ENCODE data around the gene GNLY.

GNLY gene

DNA sequence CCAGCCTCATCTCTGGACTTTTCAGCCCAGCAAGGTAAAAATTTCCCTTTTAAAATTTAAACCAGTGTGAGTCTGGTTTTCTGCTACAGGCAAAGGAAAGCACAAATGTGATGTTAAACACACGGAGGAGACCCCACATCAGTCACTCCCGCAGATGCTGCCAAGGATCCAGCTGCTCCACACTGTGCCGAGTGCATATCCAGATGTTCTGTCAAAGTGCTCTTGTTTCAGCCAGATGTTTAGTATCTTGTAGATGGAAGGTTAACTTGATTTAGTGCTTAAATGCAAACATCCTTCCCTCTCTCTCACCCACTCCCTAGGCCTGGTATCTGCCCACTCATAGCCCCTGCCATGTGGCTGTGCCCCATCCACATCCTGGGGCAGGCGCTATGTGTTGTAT lies 43.8 kb downstream of the GNLY start:
- no peak overlapping the region for H3K4me3 ChIP-seq (ENCODE audit: insufficient read depth, low read length, poor library complexity, severe bottlenecking)
- H3K9me3 ChIP-seq (ENCODE audit: insufficient read depth, low read length) = no peaks in the 10 kb centered on the region
- no peak overlapping the region for H2AFZ ChIP-seq (ENCODE audit: low read depth, low read length, severe bottlenecking)
- H3K4me2 ChIP-seq (ENCODE audit: low read depth, low read length, poor library complexity, severe bottlenecking) = no peak overlapping the region
- no peak overlapping the region for H3K27ac ChIP-seq (ENCODE audit: low read depth, low read length)
- H3K79me2 ChIP-seq (ENCODE audit: insufficient read depth, low read length) = no peaks in the 10 kb centered on the region
- H3K27me3 ChIP-seq (ENCODE audit: low read length) = no peaks in the 10 kb centered on the region
- no peak overlapping the region for H3K9ac ChIP-seq (ENCODE audit: low read length)
- TF ChIP-seq EZH2phosphoT487 (conservative IDR thresholded peaks at IDR 0.05; ENCODE audit: low read length) = no peak
- TF ChIP-seq, protein P1, sequence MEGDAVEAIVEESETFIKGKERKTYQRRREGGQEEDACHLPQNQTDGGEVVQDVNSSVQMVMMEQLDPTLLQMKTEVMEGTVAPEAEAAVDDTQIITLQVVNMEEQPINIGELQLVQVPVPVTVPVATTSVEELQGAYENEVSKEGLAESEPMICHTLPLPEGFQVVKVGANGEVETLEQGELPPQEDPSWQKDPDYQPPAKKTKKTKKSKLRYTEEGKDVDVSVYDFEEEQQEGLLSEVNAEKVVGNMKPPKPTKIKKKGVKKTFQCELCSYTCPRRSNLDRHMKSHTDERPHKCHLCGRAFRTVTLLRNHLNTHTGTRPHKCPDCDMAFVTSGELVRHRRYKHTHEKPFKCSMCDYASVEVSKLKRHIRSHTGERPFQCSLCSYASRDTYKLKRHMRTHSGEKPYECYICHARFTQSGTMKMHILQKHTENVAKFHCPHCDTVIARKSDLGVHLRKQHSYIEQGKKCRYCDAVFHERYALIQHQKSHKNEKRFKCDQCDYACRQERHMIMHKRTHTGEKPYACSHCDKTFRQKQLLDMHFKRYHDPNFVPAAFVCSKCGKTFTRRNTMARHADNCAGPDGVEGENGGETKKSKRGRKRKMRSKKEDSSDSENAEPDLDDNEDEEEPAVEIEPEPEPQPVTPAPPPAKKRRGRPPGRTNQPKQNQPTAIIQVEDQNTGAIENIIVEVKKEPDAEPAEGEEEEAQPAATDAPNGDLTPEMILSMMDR (IDR thresholded peaks at IDR 0.05; ENCODE audit: insufficient read depth, low read length, poor library complexity, severe bottlenecking) = no peak
- no peaks in the 10 kb centered on the region for H3K9me2 ChIP-seq (replicated peaks; ENCODE audit: insufficient read depth, low read length)
- H4K20me1 ChIP-seq (ENCODE audit: low read depth, low read length) = no peaks in the 10 kb centered on the region
- no peaks in the 10 kb centered on the region for H3K36me3 ChIP-seq (ENCODE audit: low read length)
- no peaks in the 10 kb centered on the region for H3F3A ChIP-seq (ENCODE audit: insufficient read depth)

DNA sequence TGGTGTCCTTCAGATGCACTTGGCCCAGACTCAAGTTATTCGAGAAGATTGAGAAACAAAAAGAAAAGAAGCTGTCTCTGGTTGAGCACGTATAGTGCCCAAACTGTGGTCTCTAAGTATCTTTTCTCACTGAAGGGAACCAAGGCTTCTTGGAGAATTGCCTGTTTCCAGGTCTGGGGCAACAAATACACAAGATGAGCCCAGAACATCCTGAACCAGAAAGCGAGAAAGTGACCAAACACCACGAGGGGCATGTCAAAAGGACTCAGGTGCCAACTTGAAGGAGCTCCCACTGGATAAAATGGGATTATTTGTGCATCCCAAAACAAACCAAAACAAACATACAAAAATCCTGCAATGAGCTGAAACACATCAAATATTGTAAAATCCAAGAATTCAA lies 46.0 kb downstream of the GNLY start:
- Histone ChIP-seq H3F3A (ENCODE audit: insufficient read depth) (no peaks in the 10 kb centered on the region), H3K27ac (ENCODE audit: low read depth, low read length) (no peak overlapping the region), H3K36me3 (ENCODE audit: low read length) (no peaks in the 10 kb centered on the region), H3K4me3 (ENCODE audit: insufficient read depth, low read length, poor library complexity, severe bottlenecking) (no peak overlapping the region), H3K79me2 (ENCODE audit: insufficient read depth, low read length) (no peaks in the 10 kb centered on the region), H4K20me1 (ENCODE audit: low read depth, low read length) (no peaks in the 10 kb centered on the region), H3K4me2 (ENCODE audit: low read depth, low read length, poor library complexity, severe bottlenecking) (no peak overlapping the region), H2AFZ (ENCODE audit: low read depth, low read length, severe bottlenecking) (no peak overlapping the region), H3K27me3 (ENCODE audit: low read length) (no peaks in the 10 kb centered on the region), H3K9me3 (ENCODE audit: insufficient read depth, low read length) (no peaks in the 10 kb centered on the region), H3K9me2 (replicated peaks; ENCODE audit: insufficient read depth, low read length) (no peaks in the 10 kb centered on the region), H3K9ac (ENCODE audit: low read length) (no peak overlapping the region)
- TF ChIP-seq, protein P1 (IDR thresholded peaks at IDR 0.05; ENCODE audit: insufficient read depth, low read length, poor library complexity, severe bottlenecking) = no peak
- no peak for TF ChIP-seq EZH2phosphoT487 (conservative IDR thresholded peaks at IDR 0.05; ENCODE audit: low read length)

DNA sequence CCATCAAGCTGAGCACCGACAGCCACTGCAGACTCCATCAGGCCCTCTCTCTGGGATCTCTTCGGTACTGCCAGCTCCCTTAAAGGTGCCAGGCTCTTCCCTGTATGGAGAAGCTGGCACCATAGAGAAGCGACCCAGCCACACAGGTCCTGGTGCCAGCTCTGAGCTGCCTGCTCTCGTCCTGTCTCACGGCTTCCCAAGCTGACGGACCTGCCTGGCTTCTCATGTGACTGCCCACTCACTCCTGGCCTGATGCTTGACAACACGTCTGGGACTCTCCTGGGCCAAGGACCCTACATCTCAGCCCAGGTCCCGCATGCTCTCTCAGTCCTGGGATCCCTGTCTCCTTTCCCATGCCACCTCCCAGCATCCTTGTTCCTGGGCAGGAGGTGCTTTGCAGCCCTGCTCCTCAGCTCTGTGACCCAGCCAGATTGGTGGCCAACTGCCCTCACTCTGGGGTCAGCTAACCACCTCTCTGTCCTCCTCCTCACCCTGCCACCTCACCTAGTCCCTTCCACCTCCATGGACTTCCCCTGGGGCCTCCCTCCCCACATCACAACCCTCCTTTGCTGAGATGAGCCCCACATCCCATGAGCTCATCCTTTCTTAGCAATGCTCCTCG lies 47.2 kb downstream of the GNLY start:
- no peaks in the 10 kb centered on the region for H4K20me1 ChIP-seq (ENCODE audit: low read depth, low read length)
- TF ChIP-seq, protein P1 (IDR thresholded peaks at IDR 0.05; ENCODE audit: insufficient read depth, low read length, poor library complexity, severe bottlenecking) = no peak
- TF ChIP-seq EZH2phosphoT487 (conservative IDR thresholded peaks at IDR 0.05; ENCODE audit: low read length) = no peak
- H3K27me3 ChIP-seq (ENCODE audit: low read length) = no peaks in the 10 kb centered on the region
- no peaks in the 10 kb centered on the region for H3K9me3 ChIP-seq (ENCODE audit: insufficient read depth, low read length)
- no peak overlapping the region for H2AFZ ChIP-seq (ENCODE audit: low read depth, low read length, severe bottlenecking)
- no peak overlapping the region for H3K4me3 ChIP-seq (ENCODE audit: insufficient read depth, low read length, poor library complexity, severe bottlenecking)
- no peaks in the 10 kb centered on the region for H3K36me3 ChIP-seq (ENCODE audit: low read length)
- no peak overlapping the region for H3K27ac ChIP-seq (ENCODE audit: low read depth, low read length)
- H3K79me2 ChIP-seq (ENCODE audit: insufficient read depth, low read length) = no peaks in the 10 kb centered on the region
- H3K9me2 ChIP-seq (replicated peaks; ENCODE audit: insufficient read depth, low read length) = no peaks in the 10 kb centered on the region
- H3F3A ChIP-seq (ENCODE audit: insufficient read depth) = no peaks in the 10 kb centered on the region
- H3K4me2 ChIP-seq (ENCODE audit: low read depth, low read length, poor library complexity, severe bottlenecking) = no peak overlapping the region
- no peak overlapping the region for H3K9ac ChIP-seq (ENCODE audit: low read length)
